GM19328 (cell line): ENCODE data around the gene HORMAD2.
"Not testable (repeated sequence)": the region's sequence is repeated elsewhere in the genome, so short reads cannot be mapped to it uniquely, and the experiment has no call there.

Source experiments
- ATAC-seq: cut with Tn5 transposase; IDR thresholded peaks from one replicate; pipeline ENCODE4 v1.9.1; 2021; ENCODE audit warnings: mild to moderate bottlenecking, moderate library complexity; ENCODE audit not compliant: unreplicated experiment

The HORMAD2 gene

DNA sequence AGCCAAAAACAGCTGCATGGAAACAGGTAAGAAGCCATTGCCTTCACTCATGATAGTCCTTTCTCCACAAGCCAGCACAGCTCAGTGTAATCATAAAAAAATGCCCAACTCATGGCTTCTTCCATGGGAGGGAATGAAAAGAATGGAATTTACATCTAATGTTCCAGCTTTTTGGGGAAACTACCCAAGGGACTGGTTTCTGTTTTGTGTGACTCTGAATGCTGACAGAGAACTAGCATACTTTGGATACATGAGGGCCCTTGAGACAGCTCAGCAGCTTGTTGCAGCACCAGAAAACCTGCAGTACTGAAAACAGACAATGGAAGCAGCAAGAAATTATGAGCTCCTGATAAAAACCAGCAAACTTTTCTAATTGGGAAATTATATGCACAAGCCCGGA is 24.2 kb upstream of the HORMAD2 start:
- no peak for ATAC-seq

DNA sequence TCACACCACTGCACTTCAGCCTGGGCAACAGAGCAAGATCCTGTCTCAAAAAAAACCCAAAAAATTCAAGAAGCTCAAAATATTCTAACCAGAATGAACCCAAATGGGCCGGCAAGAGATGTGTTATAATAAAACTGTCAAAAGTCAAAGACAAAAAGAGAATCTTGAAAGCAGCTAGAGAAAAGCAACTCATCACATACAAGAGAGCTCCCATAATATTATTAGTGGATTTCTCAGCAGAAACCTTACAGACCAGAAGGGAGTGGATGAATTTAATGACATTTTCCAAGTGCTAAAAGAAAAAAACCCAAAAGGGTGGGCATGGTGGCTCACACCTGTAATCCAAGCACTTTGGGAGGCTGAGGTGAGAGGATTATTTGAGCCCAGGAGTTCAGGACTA is 22.9 kb upstream of the HORMAD2 start:
- ATAC-seq, result no peak

DNA sequence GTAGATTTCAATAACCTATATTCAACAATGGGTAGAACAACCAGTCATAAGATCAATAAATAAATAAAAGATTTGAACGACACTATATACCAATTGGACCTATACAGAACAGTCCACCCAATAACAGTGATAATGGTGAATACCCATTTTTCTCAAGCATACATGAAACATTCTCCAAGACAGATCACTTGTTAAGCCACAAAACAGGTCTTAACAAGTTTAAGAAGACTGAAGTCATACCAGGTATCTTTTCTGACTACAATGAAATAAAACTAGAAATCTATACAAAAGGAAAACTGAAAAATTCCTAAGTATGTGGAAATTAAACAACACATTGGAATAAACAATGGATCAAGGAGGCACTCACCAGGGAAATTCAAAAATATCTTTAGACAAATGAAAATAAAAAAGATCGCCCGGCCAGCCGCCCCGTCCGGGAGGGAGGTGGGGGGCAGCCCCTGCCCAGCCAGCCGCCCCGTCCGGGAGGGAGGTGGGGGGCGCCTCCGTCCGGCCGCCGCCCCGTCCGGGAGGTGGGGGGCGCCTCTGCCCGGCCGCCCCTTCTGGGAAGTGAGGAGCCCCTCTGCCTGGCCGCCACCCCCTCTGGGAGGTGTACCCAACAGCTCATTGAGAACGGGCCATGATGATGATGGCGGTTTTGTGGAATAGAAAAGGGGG is 20.8 kb upstream of the HORMAD2 start:
- not testable (repeated sequence) for ATAC-seq

DNA sequence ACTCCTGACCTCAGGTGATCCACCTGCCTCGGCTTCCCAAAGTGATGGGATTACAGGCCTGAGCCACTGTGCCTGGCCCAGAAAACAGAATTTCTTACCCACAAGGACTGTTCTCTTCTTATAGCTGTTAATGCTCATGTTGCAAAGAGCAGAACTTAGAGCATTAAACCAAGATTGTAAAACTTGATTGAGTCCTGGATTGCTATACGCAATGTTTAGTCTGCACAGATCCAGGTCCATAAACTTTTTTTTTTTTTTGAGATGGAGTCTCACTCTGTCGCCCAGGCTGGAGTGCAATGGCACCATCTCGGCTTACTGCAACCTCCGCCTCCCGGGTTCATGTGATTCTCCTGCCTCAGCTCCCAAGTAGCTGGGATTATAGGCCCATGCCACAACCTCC is 19.2 kb upstream of the HORMAD2 start:
- ATAC-seq, result not testable (repeated sequence)

DNA sequence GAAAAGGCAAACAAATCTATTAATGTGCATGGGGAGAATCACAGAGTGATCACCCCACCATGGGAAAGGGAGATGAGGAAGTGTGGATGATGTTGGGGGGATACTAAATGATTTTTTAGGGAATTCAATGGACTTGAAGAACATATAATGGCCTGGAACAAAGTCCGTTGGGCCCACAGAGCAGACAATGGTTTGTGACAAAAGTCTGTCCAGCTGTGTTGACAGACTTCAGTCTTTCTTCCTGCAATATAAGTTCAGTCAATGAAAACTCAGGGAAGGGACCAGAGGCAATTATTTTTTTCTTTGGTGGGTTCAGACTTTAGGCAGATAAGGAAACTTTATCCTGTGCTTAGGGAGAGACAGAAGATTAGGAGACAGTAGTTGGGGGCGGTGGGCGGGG is 18.0 kb upstream of the HORMAD2 start:
- ATAC-seq, result no peak

DNA sequence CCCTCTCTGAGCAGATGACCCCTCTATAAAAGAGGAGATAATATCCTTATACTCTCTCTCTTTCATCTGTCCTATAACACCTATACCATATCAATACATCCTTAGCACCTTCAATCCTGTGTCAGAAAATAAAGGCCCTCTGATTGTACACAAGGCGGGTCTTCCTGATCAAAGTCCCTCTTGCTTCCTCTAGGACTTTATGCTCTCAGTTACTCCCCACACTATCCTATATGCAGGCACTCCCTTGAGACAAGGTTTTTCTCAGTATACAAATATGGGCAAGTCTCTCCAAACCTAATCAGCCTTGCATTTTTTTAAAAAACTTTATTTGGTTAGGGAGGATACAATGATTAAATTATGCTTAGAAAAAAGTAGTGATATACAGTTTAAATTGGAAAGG is 17.3 kb upstream of the HORMAD2 start:
- ATAC-seq, result no peak

DNA sequence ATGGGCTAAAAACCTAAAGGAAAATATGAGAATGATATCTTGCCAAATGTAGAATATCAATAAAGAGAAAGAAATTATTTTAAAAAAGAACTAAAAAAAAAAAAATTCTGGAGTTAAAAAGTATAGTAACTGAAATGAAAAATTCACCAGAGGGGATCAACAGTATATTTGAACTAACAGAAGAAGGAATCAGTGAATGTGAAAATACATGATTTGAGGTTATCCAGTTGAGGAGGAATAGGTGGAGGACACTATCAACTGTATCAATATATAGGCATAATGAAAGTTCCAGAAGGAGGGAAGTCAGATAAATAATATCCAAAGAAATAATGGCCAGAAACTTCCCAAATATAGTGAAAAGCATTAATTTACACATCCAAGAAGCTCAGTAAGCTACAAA is 16.1 kb upstream of the HORMAD2 start:
- no peak for ATAC-seq

DNA sequence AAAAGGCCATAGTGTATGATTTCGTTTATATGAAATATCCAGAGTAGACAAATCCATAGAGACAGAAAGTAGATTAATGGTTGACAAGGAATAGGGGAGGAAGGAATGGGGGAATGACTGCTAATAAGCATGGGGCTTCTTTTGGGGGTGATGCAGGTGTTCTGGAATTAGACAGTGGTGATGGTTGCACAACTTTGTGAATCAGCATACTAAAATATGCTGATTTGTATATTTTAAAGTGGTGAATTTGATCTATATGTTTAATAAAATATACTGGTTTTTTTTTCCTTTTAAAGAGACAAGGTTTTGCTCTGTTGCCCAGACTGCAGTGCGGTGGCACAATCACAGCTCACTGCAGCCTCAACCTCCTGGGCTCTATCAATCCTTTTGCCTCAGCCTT is 6.5 kb upstream of the HORMAD2 start:
- no peak for ATAC-seq

DNA sequence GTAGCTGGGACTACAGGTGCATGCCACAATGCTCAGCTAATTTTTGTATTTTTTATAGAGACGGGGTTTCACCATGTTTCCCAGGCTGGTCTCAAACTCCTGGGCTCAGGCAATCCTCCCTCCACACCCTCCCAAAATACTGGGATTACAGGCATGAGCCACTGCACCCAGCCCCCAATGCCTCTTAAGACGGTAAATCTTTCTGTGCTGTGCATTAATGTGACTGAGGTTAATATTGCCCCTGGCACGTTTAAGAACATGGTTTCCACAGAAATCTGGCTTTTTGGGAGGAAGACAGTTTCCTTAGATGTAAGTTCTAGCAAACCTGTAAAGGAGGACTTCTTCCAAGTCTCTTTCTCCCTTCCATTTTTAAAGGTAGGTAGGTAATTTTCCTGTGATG is 6.1 kb upstream of the HORMAD2 start:
- no peak for ATAC-seq

DNA sequence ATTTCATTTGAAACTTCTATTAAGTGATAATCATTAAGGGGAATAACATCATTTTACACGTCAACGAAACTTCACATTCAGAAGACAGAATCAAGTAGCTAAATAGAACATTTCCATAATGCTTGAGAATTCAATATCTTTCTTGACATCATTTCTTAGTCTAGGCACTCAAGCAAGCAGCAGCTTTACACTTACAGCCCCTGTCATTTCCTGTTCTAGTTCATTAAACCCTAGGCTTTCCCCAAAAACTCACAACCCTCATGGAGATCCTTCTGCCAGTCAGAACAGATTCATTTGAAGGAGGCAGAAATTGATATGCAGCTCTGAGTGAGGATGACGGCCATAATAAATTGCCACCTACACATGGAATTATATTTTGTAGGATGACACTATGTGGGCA is 5.3 kb upstream of the HORMAD2 start:
- no peak for ATAC-seq

DNA sequence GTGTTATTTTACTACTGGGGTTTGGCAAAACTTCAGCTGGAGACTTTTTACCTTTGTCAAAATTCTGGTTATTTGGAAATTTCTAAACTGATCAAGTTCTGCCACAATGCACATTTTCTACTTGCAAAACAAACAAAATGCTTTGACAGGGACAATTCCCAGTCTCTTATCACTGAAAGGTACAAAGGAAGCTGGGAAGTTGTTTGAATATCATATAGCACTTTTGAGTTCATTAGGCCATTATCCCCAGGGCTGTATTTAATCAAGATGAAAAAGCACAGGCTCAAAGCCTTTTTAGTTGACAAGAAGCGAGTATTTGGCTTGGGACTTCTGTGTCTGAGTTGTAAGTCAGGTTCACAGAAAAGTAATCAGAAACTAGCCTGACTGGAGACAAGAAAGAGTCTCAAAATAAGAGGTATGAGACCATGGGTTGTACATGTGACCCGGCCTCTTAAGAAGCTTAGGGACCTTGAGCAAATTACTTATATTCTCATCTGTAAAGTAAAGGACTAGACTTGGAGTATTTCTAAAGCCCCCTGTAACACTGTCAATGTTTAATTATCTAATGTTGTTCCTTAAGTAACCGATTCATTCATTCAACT is 2.9 kb upstream of the HORMAD2 start:
- no peak for ATAC-seq

DNA sequence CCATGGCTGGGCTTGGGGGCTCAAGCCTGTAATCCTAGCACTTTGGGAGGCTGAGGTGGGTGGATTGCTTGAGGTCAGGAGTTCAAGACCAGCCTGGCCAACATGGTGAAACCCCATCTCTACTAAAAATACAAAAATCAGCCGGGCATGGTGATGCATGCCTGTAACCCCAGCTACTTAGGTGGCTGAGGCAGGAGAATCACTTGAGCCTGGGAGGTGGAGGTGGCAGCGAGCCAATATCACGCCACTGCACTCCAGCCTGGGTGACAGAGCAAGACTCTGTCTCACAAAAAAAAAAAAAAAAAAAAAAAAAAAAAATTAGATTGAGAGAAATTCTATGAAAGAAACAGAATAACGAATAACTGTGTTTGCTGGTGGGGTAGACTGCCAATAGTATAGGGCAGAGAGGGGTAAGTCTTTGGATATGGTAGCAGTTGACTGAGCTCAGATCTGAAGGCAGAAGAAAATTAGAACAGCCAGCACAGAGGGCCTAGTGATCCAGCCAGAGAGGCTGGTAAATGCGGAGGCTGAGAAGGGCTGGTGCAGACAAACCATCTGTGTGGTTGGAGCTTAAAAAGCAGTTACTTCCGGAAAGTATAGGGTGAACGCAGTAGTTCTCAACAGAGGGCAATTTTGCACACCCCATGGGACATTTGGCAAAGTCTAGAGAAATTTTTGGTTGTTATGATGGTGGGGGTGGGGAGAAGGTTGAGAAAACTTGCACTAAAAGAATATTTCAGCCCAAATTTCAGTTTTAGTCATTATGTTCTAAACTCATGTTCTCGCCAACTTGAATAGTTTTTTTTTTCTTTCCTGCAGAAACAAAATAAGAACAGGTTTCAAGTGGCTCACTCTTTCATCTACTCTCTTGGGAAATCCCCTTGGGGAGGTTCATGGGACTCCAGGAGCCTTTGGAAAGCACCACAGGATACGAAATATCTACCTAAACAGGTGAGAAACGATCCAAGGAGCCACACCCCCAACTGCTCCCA is 1.6 kb upstream of the HORMAD2 start:
- ATAC-seq, result no peak

DNA sequence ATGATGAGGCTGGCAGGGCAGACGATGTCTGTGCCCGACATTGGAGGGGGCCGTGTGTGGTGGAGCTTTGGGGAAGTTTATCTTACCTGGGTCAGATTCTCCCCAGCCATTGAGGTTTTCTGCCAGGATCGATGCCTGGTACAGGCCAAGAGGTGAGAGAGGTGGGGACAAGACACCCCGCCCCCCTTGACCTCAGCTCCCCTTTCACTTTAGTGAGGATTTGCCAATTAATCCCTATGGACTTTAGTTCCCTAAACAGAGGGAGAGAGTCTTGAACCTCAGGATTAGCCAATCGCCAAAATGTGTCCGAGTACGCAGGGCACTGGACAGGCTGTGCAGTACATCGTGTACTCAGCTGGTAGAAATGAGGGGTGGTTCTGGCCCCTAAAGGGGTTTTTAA is 541 bp downstream of the HORMAD2 start:
- no peak for ATAC-seq

DNA sequence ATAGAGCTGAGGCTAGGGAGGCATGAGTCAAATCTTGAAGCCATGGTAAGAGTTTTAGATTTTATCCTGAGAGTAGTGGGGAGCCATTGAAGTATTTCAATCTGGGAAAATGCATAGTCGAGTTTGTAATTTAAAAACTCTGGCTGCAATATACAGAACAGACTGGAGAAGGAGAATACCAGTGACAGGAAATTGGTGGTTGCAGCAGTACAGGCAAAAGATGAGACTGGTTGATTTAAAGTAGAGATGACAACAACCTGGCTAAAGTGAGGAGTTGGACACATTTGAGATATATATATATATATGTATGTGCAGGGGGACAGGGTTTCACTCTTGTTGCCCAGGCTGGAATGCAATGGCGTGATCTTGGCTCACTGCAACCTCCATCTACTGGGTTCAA is 6.2 kb downstream of the HORMAD2 start:
- ATAC-seq, result no peak

DNA sequence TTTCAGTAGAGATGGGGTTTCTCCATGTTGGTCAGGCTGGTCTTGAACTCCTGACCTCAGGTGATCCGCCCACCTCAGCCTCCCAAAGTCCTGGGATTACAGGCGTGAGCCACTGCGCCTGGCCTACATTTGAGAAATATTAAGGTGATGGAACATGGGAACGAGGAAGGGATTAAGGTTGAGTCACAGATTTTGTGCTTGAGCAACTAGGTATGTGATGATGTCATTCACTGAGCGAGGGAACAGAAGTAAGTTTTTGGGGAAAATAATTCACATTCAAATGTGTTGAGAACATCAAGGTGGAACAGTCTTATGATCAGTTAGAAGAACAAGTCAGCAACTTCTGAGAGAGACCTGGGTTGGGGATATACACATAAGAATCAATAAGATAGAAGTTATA is 6.8 kb downstream of the HORMAD2 start:
- ATAC-seq, result not testable (repeated sequence)

DNA sequence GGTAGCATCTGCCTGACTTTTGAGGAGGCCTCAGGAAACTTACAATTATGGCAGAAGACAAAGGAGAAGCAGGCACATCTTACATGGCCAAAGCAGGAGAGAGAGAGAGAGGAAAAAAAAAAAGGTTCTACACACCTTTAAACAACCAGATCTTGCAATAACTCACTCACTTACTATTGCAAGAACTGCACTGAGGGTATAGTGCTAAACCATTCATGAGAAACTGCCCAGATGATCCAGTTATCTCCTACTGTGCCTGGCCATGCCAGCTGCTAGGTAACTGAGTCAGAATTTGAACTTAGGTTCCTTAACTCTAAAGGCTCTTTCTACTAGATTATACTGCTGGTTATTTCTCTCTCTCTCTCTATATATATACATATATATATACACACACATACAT is 7.3 kb downstream of the HORMAD2 start:
- ATAC-seq, result no peak

DNA sequence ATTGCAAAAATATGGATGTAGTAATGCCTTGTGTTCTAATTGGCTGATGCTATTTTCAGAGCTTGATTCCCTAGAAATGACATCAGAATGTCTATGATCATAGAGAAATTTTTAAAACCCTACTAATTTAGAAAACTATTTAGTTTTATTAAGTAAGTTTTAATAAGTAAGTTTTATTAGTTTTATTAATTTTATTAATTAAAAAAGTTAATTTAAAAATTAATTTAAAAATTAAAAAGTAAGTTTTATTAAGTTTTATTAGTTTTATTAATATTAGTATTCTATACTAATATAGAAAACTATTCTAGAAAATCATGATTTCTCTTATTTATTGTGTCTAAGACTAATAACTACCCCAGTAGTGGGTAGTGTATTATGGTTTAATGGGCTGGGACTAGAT is 8.2 kb downstream of the HORMAD2 start:
- ATAC-seq, result no peak

DNA sequence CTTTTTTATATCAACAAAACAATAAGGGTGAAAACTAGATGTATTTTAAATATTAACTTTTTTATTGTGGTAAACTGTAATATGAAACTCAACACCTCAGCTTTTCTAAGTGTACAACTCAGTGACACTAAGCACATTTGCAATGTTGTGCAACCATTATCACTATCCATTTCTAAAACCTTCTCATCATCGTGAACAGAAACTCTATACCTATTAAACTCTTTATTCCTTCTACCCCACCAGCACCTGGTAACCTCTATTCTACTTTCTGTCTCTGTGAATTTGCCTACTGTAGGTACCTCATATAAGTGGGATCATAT is 9.4 kb downstream of the HORMAD2 start:
- no peak for ATAC-seq

DNA sequence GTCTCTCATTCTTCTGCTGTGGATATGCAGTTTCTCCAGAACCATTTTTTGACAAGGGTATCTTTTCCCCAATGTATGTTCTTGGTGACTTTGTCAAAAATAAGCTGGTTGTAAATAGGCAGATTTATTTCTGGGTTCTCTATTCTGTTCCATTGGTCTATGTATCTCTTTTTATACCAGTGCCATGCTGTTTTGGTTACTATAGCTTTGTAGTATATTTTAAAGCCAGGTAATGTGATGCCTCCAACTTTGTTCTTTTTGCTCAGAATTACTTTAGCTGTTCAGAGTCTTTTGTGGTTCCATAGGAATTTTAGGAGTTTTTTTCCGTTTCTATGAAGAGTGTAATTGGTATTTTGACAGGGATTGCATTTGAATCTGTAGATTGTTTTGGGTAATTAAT is 12.4 kb downstream of the HORMAD2 start:
- ATAC-seq, result no peak

DNA sequence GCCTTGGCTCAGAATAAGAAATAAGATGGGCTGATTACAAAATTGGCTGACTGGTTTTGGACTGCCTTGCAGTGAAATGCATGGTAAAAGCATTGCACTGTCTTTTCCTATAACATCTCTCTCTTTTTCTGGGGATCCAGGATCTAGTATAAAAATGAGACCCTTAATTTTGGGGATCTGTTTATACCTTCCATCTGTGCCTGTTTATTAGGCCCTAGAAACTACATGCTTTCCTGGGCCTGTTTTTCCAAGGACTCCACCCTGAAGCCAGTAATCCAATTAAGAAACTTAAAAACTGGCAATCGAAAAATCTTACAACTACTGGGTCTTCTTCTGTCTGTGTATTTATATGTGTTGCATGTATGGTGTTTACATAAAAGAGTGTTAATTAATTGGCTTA is 14.5 kb downstream of the HORMAD2 start:
- ATAC-seq, result no peak

DNA sequence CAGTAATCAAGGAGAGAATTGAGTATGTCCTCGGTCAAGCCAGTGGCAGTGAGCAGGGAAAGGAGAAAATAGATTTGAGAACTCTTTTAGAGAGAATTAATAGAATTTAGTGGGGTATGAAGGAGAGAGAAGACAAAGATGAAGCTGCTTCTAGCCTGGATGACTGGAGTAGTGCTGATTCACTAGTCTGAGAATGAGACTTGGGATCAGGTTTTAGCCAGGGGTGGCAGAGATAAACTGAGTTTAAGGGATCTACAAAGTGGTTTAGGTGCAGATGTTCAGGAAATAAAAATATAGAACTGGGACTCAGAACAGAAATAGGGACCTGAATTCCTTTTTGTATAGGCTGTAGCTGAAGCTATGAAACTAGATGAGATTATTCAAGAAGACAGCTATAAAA is 17.6 kb downstream of the HORMAD2 start:
- ATAC-seq, result no peak

DNA sequence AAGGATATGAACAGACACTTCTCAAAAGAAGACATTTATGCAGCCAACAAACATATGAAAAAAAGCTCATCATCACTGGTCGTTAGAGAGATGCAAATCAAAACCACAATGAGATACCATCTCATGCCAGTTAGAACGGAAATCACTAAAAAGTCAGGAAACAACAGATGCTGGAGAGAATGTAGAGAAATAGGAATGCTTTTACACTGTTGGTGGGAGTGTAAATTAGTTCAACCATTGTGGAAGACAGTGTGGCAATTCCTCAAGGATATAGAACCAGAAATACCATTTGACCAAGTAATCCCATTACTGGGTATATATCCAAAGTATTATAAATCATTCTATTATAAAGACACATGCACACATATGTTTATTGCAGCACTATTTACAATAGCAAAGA is 20.5 kb downstream of the HORMAD2 start:
- not testable (repeated sequence) for ATAC-seq
